KMS-11 (cell line): ENCODE measurements around the gene CACNA1S.

Experiments used
- H2AFZ ChIP-seq: fragments of 200-600 bp; sonication (generic); 2 replicates; pipeline ENCODE4 v1.6.1; 2016; ENCODE audit warnings: antibody characterized with exemption, mixed run types, low read depth
- H3K27ac ChIP-seq: fragments of 200-600 bp; sonication (generic); 2 replicates; pipeline ENCODE4 v1.6.1; 2016; ENCODE audit warnings: mild to moderate bottlenecking, mixed run types
- H3K27me3 ChIP-seq: fragments of 200-600 bp; sonication (generic); 2 replicates; pipeline ENCODE4 v1.6.1; 2017; ENCODE audit warnings: mild to moderate bottlenecking, low read depth, mixed run types, moderate library complexity; ENCODE audit not compliant: insufficient read depth
- H3K36me3 ChIP-seq: fragments of 200-600 bp; sonication (generic); 2 replicates; pipeline ENCODE4 v1.6.1; 2017; ENCODE audit warnings: mild to moderate bottlenecking, mixed run types; ENCODE audit not compliant: insufficient read depth
- H3K4me1 ChIP-seq: fragments of 200-600 bp; sonication (generic); 2 replicates; pipeline ENCODE4 v1.6.1; 2016; ENCODE audit warnings: mild to moderate bottlenecking, low read depth, mixed run types; ENCODE audit not compliant: poor library complexity, severe bottlenecking
- H3K4me2 ChIP-seq: fragments of 200-600 bp; sonication (generic); 2 replicates; pipeline ENCODE4 v1.7.0; 2016; ENCODE audit warnings: mild to moderate bottlenecking, mixed run types
- H3K4me3 ChIP-seq: fragments of 200-600 bp; sonication (generic); IDR thresholded peaks from 2 replicates; pipeline ENCODE4 v1.6.1; 2017; ENCODE audit warnings: low read depth, low read length, mixed read lengths; ENCODE audit not compliant: insufficient read depth
- H3K79me2 ChIP-seq: fragments of 200-600 bp; sonication (generic); 2 replicates; pipeline ENCODE4 v1.6.1; 2016; ENCODE audit warnings: low read depth, mixed run types; ENCODE audit not compliant: insufficient read depth
- H3K9ac ChIP-seq: fragments of 200-600 bp; sonication (generic); 2 replicates; pipeline ENCODE4 v1.6.1; 2016; ENCODE audit warnings: mild to moderate bottlenecking, mixed run types
- H4K20me1 ChIP-seq: fragments of 200-600 bp; sonication (generic); 2 replicates; pipeline ENCODE4 v1.6.1; 2016; ENCODE audit warnings: mild to moderate bottlenecking, mixed run types; ENCODE audit not compliant: insufficient read depth
- CTCF ChIP-seq: fragments of 200-600 bp; sonication (generic); conservative IDR thresholded peaks from 2 replicates; pipeline ENCODE4 v1.6.1; 2017; ENCODE audit warnings: low read depth, mild to moderate bottlenecking, antibody characterized with exemption, low read length, moderate library complexity, mixed read lengths

The CACNA1S gene

GRCh38 chr1:201080135-201080534, 32.1 kb downstream of the CACNA1S start:
- Histone ChIP-seq H3K4me3 (no peak overlapping the region), H3K36me3 (no peaks in the 10 kb centered on the region), H3K27me3 (peaks cover 3% of the 10 kb centered on the region; the same call in 1 of the 2 replicates), H3K4me2 (no peak overlapping the region), H4K20me1 (no peaks in the 10 kb centered on the region), H2AFZ (no peak overlapping the region), H3K79me2 (no peaks in the 10 kb centered on the region), H3K27ac (no peak overlapping the region), H3K9ac (no peak overlapping the region), H3K4me1 (no peaks in the 10 kb centered on the region)
- peak; percentile 27; the same call in 1 of the 2 replicates for TF ChIP-seq CTCF

GRCh38 chr1:201077736-201078135, 34.5 kb downstream of the CACNA1S start:
- Histone ChIP-seq H3K36me3 (no peaks in the 10 kb centered on the region), H3K79me2 (no peaks in the 10 kb centered on the region), H3K4me1 (no peaks in the 10 kb centered on the region), H3K27me3 (peaks cover 3% of the 10 kb centered on the region; the same call in 1 of the 2 replicates), H3K27ac (no peak overlapping the region), H3K4me3 (no peak overlapping the region), H2AFZ (no peak overlapping the region), H3K4me2 (no peak overlapping the region), H3K9ac (no peak overlapping the region), H4K20me1 (no peaks in the 10 kb centered on the region)
- no peak for TF ChIP-seq CTCF

GRCh38 chr1:201077116-201077515, 35.1 kb downstream of the CACNA1S start:
- H3K4me3 ChIP-seq: no peak overlapping the region
- TF ChIP-seq CTCF: no peak
- H3K4me2 ChIP-seq: no peak overlapping the region

GRCh38 chr1:201076092-201076491, 36.1 kb downstream of the CACNA1S start:
- no peaks in the 10 kb centered on the region for H3K36me3 ChIP-seq
- H3K4me1 ChIP-seq: no peaks in the 10 kb centered on the region
- H3K9ac ChIP-seq: no peak overlapping the region
- no peak overlapping the region for H3K27ac ChIP-seq
- H3K79me2 ChIP-seq: no peaks in the 10 kb centered on the region
- no peak overlapping the region for H3K4me3 ChIP-seq
- H4K20me1 ChIP-seq: no peaks in the 10 kb centered on the region
- no peak overlapping the region for H2AFZ ChIP-seq
- no peak overlapping the region for H3K4me2 ChIP-seq
- peaks cover 3% of the 10 kb centered on the region; the same call in 1 of the 2 replicates for H3K27me3 ChIP-seq
- no peak for TF ChIP-seq CTCF

More at GRCh38 chr1:201077116-201077515, 35.1 kb downstream of the CACNA1S start:
- Histone ChIP-seq H2AFZ (no peak overlapping the region), H3K79me2 (no peaks in the 10 kb centered on the region), H3K4me1 (no peaks in the 10 kb centered on the region), H3K27me3 (peaks cover 3% of the 10 kb centered on the region; the same call in 1 of the 2 replicates), H3K36me3 (no peaks in the 10 kb centered on the region), H3K27ac (no peak overlapping the region), H4K20me1 (no peaks in the 10 kb centered on the region), H3K9ac (no peak overlapping the region)
